ENCODE measurements around the gene NOL4L. TPM values are rescaled to one million over a fixed set of nuclear protein-coding genes. Genes with fewer than 3 reads are reported as not detected.

The NOL4L gene
- total and polyA plus RNA-seq, 2 experiments from 2014 or later = 35.6 to 42.9 TPM

GRCh38 chr20:32532246-32532645 lies 52.9 kb downstream of the NOL4L start:
- Histone ChIP-seq H3K4me3 (no peak overlapping the region), H2AFZ (no peak overlapping the region), H3K9me3 (ENCODE audit: low read depth) (no peaks in the 10 kb centered on the region), H3K79me2 (peaks cover 2% of the 10 kb centered on the region), H3K4me2 (no peak overlapping the region), H4K20me1 (ENCODE audit: insufficient read depth, poor library complexity, severe bottlenecking) (no peaks in the 10 kb centered on the region), H3K4me1 (ENCODE audit: insufficient read depth) (peaks cover 21% of the 10 kb centered on the region), H3K27me3 (no peaks in the 10 kb centered on the region), H3K9me2 (replicated peaks; ENCODE audit: insufficient read depth) (no peaks in the 10 kb centered on the region), H3K36me3 (replicated peaks; ENCODE audit: insufficient read depth, low read depth) (no peaks in the 10 kb centered on the region), H3K27ac (no peak overlapping the region)
- TF ChIP-seq EZH2phosphoT487 (IDR thresholded peaks at IDR 0.05; ENCODE audit: low read depth, severe bottlenecking, unreplicated experiment) = no peak
- no peak for TF ChIP-seq EZH2 (IDR thresholded peaks at IDR 0.05; ENCODE audit: borderline replicate concordance)
- no peak for TF ChIP-seq CTCF (IDR thresholded peaks at IDR 0.05; ENCODE audit: poor library complexity)
- WGBS (ENCODE audit: low lambda C conversion rate, missing lambda C conversion rate) = 92% methylated on average over 7 of the region's 7 CpGs
- no peak for DNase-seq (ENCODE audit: low spot score)

GRCh38 chr20:32528905-32529670 lies 56.0 kb downstream of the NOL4L start:
- no peaks in the 10 kb centered on the region for H4K20me1 ChIP-seq (ENCODE audit: insufficient read depth, poor library complexity, severe bottlenecking)
- peak overlapping the region; percentile 48 for H3K4me2 ChIP-seq
- no peaks in the 10 kb centered on the region for H3K9me3 ChIP-seq (ENCODE audit: low read depth)
- H3K4me1 ChIP-seq (ENCODE audit: insufficient read depth) = peaks cover 19% of the 10 kb centered on the region
- WGBS (ENCODE audit: low lambda C conversion rate, missing lambda C conversion rate) = 94% methylated on average over 13 of the region's 13 CpGs
- no peaks in the 10 kb centered on the region for H3K36me3 ChIP-seq (replicated peaks; ENCODE audit: insufficient read depth, low read depth)
- no peaks in the 10 kb centered on the region for H3K9me2 ChIP-seq (replicated peaks; ENCODE audit: insufficient read depth)
- no peak for DNase-seq (ENCODE audit: low spot score)
- TF ChIP-seq EZH2 (IDR thresholded peaks at IDR 0.05; ENCODE audit: borderline replicate concordance) (no peak), EZH2phosphoT487 (IDR thresholded peaks at IDR 0.05; ENCODE audit: low read depth, severe bottlenecking, unreplicated experiment) (no peak), CTCF (IDR thresholded peaks at IDR 0.05; ENCODE audit: poor library complexity) (no peak)
- H3K4me3 ChIP-seq = no peak overlapping the region
- peaks cover 2% of the 10 kb centered on the region for H3K79me2 ChIP-seq
- no peaks in the 10 kb centered on the region for H3K27me3 ChIP-seq
- no peak overlapping the region for H3K27ac ChIP-seq
- no peak overlapping the region for H2AFZ ChIP-seq

GRCh38 chr20:32528171-32528891 lies 56.8 kb downstream of the NOL4L start:
- Histone ChIP-seq H3K27me3 (no peaks in the 10 kb centered on the region), H3K9me3 (ENCODE audit: low read depth) (no peaks in the 10 kb centered on the region), H4K20me1 (ENCODE audit: insufficient read depth, poor library complexity, severe bottlenecking) (no peaks in the 10 kb centered on the region), H3K27ac (no peak overlapping the region), H3K79me2 (peaks cover 2% of the 10 kb centered on the region), H2AFZ (no peak overlapping the region), H3K36me3 (replicated peaks; ENCODE audit: insufficient read depth, low read depth) (no peaks in the 10 kb centered on the region), H3K9me2 (replicated peaks; ENCODE audit: insufficient read depth) (no peaks in the 10 kb centered on the region), H3K4me2 (peak overlapping the region; percentile 48), H3K4me3 (no peak overlapping the region), H3K4me1 (ENCODE audit: insufficient read depth) (peaks cover 26% of the 10 kb centered on the region)
- WGBS (ENCODE audit: low lambda C conversion rate, missing lambda C conversion rate) = 49% methylated on average over 27 of the region's 27 CpGs
- TF ChIP-seq CTCF (IDR thresholded peaks at IDR 0.05; ENCODE audit: poor library complexity) (no peak), EZH2phosphoT487 (IDR thresholded peaks at IDR 0.05; ENCODE audit: low read depth, severe bottlenecking, unreplicated experiment) (no peak), EZH2 (IDR thresholded peaks at IDR 0.05; ENCODE audit: borderline replicate concordance) (no peak)
- no peak for DNase-seq (ENCODE audit: low spot score)
